NCI-H2196 treated with DMSO at 0.1 percent for 48 hours (cell line): ENCODE measurements around the gene CCDC197.

Source experiments
- DNase-seq: peaks from one replicate; lab custom pipeline; 2025; ENCODE audit not compliant: unreplicated experiment; lab: John Stamatoyannopoulos, UW

CCDC197 gene

DNA sequence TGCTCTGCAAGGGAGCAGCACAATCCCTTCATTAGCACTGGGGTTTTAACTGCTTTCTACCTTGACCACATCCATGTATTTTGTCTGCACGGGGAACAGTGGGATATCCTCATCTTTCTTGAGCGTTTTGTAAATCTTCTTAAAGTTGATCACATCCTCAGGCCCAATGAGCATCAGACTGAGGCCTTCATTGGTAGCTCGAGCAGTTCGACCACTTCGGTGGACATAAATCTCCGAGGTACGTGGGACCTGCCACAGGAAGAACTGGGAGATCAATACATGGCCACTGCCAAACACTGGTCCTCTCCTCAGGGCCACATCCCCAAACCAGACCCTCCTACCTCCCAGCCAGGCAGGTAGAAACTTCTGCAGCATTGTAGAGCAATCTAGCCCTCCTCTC is 57.8 kb downstream of the CCDC197 start:
- DNase-seq, result no peak

DNA sequence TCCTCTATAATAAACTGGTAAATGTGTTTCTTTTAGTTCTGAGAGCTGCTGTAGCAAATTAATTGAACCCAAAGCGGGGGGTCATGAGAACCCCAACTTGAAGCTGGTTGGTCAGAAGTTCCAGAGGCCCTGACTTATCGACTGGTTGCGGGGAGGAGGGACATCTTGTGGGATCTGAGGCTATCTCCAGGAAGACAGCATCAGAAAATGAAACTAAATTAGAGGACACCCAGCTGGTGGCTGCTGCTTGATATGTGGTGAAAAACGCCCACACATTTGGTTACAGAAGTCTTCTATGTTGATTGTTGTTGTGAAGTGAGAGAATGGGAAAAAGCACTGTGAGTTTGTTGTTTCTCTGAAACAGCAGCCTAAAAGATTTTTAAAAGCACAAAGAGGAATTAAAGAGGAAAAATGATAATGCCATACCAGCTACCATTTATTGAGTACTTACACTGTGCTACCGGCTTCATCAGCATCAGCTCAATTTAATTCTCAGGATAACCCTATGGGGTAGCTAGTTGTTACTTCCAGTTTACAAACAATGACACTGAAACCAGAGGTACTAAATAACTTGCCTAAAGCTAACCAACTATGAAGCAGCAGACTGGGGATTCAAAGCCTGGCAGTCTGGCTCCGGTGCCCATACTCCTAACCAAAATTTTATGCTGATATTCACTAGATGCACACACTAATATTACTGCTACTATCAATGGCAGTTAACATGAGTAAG is 59.6 kb downstream of the CCDC197 start:
- no peak for DNase-seq

DNA sequence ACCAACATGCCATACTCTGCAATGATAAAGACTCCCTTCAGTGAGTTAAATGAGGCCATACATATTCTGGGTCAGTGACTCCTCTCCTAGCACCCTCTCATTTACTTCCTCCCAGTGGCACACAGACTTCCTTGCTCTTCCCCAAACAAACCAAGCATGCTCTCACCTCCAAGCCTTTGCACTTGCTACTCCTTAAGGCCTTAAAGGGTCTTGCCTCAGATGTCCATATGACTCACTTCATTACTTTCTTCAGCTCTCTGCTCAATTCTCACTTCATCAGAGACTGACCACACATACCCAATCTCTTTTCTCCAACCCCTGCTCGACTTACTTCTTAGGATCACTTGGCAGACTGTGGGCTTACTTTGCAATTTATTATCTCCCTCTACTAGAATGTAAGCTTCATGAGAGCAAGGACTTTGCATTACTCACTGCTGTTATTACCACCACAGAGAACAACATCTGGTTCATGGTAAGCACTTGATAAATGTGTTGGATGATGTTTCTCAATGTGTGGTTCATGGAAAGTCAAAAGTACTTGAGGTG is 61.1 kb downstream of the CCDC197 start:
- DNase-seq, result no peak
